Measurements from ENCODE around the gene ITFG2. TPM values are rescaled to one million over a fixed set of nuclear protein-coding genes. Genes with fewer than 3 reads are reported as not detected.

The ITFG2 gene
- total RNA-seq, 1 donor from 2014 or later = 23.6 TPM

GRCh38 chr12:2829275-2829674 lies 16.8 kb downstream of the ITFG2 start:
- no peak for DNase-seq (ENCODE audit: low spot score)

DNA sequence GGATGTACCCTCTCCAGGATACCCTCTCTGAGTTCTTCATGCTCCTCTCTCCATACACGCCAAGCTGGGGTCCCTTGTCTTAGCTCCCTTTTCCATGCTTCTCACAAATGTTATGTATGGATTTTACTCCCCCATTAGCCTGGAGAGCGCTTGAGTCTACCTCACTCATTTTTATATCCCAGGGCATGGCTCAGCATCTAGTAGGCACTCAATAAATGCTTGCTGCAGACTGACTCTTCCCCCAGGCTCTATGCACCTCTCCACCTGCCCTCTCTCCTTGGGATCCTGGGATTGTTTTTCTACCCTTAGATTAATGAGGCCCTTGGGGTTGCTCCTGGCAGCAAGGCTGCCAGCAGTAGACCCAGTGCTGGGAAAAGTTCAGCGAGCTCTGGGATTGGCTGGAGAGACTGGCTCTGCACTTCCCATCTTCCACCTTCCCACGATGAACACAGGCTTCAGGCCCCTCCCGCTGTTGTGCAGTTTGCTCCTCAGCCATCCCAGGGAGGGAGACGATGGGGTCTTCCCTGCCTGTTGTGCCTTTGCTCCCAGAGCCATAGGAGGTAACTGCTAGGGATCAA lies 20.2 kb downstream of the ITFG2 start:
- DNase-seq (ENCODE audit: low spot score) = no peak

GRCh38 chr12:2833327-2833726 lies 20.9 kb downstream of the ITFG2 start:
- DNase-seq (ENCODE audit: low spot score) = no peak

DNA sequence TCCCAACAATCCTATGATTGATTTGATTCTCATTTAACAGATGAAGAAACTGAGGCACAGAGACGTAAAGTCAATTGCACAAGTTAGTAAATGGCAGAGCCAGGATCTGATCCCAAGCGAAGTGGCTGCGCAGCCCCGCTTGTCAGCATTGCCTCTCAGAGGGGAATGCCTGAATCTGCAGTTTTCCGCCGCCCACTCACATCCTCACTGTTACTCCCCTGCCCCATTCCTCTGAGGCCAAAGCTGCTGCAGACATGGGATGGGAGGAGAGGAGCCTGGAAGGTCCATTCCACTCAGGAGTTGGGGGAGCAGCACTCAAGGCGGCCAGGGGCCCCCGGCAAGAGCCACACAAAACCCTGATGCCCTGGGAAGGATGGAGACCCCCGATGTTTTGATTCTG lies 21.3 kb downstream of the ITFG2 start:
- no peak for DNase-seq (ENCODE audit: low spot score)

DNA sequence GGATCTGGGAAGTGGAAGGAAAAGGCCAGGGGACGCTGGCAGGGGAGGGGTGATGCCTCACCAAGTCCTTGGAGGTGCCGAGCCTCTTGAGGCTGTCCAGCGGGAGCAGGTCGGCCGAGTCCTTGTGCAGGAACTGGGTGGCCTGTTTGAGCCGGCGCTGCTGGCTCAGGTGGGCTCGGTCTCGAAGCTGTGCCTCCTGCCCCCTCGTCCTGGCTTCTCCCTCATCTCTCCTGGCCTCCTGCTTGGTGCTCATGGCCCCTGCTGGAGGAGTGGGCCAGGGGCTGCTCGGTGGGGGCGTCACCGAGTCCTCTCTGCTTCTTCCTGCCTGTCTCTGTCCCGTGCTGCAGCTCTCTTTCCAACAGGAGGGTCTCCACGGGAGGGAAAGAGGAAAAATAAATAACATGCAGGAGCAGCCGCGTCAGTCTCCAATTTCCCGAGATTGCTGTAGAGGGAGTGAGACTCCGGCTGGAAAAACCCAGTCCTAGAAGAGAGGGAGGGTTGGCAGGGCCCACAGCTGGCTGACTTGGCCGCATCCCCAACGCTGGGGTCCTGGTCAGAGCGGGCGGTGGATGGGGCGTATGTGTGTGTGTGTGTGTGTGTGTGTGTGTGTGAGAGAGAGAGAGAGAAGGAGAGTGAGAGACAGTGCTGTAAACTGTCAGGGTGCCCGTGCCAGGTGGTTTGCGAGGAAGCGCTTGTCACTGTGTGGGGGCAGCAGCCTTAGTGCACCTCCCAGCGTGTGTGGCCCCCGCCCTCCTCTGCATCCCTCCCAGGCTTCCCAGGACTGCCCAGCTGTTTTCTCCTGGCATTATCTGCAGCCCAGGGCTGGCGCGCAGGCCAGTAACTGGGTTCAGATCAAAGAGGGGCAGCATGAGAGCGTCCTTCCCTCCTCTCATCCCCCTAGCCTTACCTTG lies 22.4 kb downstream of the ITFG2 start, which contains the start of gene NRIP2:
NRIP2 (minus strand) TSS at position 455 of the 911 bp plus-strand sequence; CDS start at position 403, 52 bp downstream.
- DNase-seq (ENCODE audit: low spot score) = peak; percentile 81

GRCh38 chr12:2835691-2836403 lies 23.4 kb downstream of the ITFG2 start:
- DNase-seq (ENCODE audit: low spot score) = no peak

DNA sequence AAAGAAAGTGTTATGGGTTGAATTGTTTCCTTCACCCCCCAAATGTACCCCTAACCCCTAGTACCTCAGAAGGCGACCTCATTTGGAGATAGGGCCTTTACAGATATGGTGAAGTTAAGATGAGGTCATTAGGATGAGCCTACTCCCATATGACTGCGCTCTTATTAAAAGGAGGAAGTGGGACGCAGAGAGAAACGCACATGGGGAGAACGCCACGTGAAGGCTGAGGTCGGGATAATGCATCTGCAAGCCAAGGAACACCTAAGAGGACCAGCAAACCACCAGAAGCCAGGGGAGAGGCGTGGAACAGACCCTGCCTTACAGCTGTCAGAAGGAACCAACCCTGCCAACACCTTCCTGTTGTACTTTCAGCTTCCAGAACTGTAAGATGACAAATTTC lies 24.1 kb downstream of the ITFG2 start:
- DNase-seq (ENCODE audit: low spot score) = no peak

- DNase-seq (ENCODE audit: low spot score) = no peak
Measured at GRCh38 chr12:2841056-2841650, 28.7 kb downstream of the ITFG2 start.

GRCh38 chr12:2842948-2843347 lies 30.5 kb downstream of the ITFG2 start:
- DNase-seq (ENCODE audit: low spot score) = no peak

DNA sequence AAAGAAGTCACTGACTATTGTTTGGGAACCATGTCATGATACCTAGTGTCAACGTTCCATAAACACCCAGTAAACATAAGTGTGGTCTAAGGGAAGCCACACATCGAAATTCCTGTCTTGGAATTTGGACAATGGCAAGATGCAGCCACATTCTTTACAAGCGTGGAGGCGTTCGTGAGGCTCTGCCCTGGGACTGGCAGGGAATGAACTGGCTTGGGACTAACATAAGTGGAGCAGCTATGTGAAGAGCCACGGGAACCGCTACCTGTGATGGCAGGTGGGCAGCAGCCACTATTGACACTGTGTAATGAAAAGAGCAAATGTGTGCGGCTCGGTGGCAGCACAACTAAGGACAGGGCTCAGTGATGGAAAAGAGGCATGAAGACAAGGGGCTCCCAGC lies 32.3 kb downstream of the ITFG2 start:
- no peak for DNase-seq (ENCODE audit: low spot score)

- peak; percentile 63 for DNase-seq (ENCODE audit: low spot score)
Measured at GRCh38 chr12:2845280-2845679, 32.8 kb downstream of the ITFG2 start.

DNA sequence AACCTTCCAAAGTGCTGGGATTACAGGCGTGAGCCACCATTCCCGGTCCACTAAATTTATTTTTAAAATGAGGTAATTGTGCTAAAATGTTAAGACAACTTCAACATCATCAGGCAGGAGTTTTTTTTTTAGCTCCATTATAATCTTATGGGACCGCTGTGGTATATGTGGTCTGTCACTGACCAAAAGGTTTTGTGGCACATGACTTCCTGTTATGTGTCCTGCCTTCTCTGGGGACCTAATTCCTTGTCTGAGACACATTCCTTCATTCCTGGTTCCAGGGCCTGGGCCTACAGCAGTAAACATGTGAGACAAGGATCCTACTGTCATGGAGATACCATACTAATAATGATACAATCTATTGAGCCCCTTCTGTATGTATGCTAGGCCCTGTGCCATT lies 39.5 kb downstream of the ITFG2 start:
- no peak for DNase-seq (ENCODE audit: low spot score)

- peak; percentile 87 for DNase-seq (ENCODE audit: low spot score)
Measured at GRCh38 chr12:2853626-2854025, 41.2 kb downstream of the ITFG2 start.

DNA sequence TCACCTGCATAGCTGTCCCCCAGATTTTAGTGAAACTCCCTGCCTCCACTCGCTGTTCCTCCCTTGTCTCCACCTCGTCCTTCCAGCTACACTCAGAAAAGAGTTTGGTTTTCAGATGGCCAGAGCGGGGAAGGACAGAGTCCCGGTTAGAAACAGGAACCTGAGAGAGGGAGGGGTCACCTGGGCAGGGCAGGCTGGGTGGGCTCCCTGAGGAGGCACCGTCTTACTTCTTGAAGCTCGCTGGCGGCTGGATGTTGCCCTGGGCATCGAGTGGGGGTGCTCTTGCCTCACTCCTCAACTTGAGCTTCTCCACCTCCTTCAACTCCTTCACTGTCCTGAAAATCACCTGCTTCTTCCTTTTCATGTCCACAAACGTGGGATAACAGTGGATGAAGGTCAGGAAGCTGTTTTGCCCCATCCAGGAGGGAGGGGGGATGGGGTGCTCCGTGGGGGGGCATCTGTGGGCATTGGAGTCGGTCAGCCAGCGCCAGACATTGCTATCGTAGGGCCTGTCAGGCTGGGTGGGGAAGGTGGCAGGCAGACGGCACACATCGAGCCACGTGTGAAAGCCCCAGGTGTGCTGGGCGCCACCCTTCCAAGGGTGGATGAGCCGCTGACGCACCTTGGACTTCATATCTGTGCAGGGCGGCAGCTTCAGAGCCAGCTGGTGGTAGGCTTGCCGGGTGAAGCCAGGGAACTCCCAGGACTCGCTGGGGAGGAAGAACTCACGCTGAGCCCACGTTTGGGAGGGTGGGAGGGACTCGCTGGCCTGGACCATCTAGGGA lies 42.4 kb downstream of the ITFG2 start:
- no peak for DNase-seq (ENCODE audit: low spot score)

DNA sequence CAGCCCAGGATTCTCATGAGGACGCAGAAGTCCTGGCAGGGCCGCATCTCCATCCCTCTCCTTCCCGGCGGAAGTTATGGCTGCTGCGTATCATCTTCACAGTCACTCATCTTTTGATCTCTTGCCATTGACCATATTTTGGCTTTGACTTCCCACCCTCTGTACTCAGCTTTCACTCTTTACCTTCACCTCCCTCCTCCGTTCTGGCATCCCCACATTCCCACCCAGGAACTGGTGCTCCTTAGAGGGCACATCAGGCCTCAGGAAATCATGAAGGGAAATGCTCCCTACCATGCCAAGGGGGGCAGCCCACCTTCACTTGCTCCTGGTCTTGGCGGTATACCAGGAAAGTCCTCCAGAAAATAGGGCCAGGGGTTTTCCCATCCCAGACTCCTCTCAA lies 43.1 kb downstream of the ITFG2 start:
- DNase-seq (ENCODE audit: low spot score) = no peak

DNA sequence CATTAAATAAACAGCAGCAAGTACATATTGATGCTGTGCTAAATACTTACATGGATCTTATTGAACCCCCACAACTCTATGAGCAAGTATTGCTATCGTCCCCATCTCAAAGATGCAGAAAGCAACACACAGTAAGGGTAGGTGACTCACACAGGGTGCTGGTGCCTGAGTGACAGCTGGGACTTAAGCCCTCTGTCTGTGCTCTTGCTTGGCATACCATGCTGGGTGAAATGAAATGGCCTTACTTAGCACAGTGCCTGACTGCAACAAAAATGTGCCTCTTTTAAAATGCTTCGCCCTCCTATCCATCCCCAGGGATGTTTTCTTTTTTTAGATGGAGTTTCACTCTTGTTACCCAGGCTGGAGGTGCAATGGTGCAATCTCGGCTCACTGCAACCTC lies 43.6 kb downstream of the ITFG2 start:
- no peak for DNase-seq (ENCODE audit: low spot score)

DNA sequence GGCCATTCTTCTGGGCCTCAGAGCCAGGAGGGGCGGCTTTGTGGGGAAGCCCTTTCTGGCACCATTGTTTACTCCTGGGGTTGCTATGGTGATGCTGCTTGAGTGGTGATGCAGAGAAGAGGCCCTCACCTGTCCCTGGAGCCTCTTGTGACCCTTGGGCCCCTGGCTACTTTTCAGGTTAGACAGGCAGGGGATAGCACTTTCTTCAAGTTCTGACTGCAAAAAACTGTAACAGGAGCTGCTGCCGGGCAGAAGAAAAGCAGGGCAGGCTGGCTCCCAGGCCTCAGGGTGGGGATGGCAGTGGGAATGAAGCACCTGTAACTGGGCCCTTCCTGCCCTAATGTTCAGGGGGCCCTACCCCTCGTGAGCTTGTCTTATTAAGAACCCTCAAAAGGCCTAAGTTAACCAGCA lies 44.6 kb downstream of the ITFG2 start, which contains the start of gene TEX52:
TEX52 (minus strand) TSS at position 19 of the 411 bp plus-strand sequence; CDS start at position 6, 13 bp downstream.
- no peak for DNase-seq (ENCODE audit: low spot score)

DNA sequence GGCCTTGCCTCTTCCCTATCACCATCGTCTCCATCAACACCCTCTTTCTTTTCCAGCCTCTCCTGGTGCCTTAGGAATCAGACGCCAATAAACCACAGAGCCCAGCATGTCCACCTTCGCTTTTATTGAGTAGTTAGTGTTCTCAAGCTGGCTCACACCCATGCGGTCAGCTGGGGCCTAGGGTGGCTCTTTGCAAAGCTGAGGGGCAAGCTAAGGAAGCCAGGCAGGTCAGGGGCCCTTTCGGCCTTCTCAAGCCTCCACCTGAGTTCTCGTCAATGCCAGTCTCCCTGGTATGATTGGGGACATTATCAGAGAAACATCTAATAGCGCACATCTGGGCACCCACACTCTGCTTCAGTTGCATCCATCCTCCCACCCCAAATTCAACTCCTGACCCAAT lies 45.1 kb downstream of the ITFG2 start:
- DNase-seq (ENCODE audit: low spot score) = no peak

- no peak for DNase-seq (ENCODE audit: low spot score)
Measured at GRCh38 chr12:2858334-2858733, 45.9 kb downstream of the ITFG2 start.

- DNase-seq (ENCODE audit: low spot score) = no peak
Measured at GRCh38 chr12:2858944-2859421, 46.5 kb downstream of the ITFG2 start.

DNA sequence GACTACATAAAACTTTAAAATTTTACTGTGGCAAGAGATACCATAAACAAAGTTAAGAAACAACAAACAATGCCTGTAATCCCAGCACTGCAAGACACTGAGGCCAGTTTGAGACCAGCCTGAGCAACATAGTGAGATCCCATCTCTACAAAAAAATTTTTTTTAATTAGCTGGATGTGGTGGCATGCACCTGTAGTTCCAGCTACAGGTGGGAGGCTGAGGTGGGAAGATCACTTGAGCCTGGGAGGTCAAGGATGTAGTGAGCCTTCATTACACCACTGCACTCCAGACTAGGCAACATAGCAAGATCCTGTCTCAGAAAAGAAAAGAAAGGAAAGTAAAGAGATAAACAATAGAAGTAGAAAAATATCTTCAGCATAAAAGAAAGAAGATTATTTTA lies 47.7 kb downstream of the ITFG2 start:
- no peak for DNase-seq (ENCODE audit: low spot score)

All from umbilical cord (tissue), 2 donors.